Immature natural killer cell (primary cell): ENCODE results near the gene CPNE4. TPM values are rescaled to one million over a fixed set of nuclear protein-coding genes. Genes with fewer than 3 reads are reported as not detected.
"Not testable (repeated sequence)": the region's sequence is repeated elsewhere in the genome, so short reads cannot be mapped to it uniquely, and the experiment has no call there.

ENCODE experiments used
- DNase-seq, 3 donors: peaks; one replicate each; pipeline ENCODE4 v3.0.0; 2022; ENCODE audit warnings: mixed read lengths in 1 of 3
- H3K27ac Mint-ChIP-seq, 6 donors: one replicate each; pipeline ENCODE4 v1.8.0; 2020; ENCODE audit warnings: mixed read lengths in 6 of 6, mild to moderate bottlenecking in 5 of 6, inconsistent platforms in 4 of 6, moderate library complexity in 3 of 6
- H3K27me3 Mint-ChIP-seq, 3 donors: one replicate each; pipeline ENCODE4 v1.8.0; 2020 to 2021; ENCODE audit warnings: low read depth in 3 of 3, mild to moderate bottlenecking in 3 of 3, mixed read lengths in 3 of 3, moderate library complexity in 3 of 3, inconsistent platforms in 1 of 3
- H3K36me3 Mint-ChIP-seq, 3 donors: one replicate each; pipeline ENCODE4 v1.8.0; 2020; ENCODE audit warnings: mixed read lengths in 3 of 3, inconsistent platforms in 2 of 3, mild to moderate bottlenecking in 2 of 3
- H3K4me1 Mint-ChIP-seq, 2 donors: one replicate each; pipeline ENCODE4 v1.8.0; 2020; ENCODE audit warnings: inconsistent platforms in 2 of 2, mild to moderate bottlenecking in 2 of 2, mixed read lengths in 2 of 2, moderate library complexity in 1 of 2
- H3K4me3 Mint-ChIP-seq, 5 donors: one replicate each; pipeline ENCODE4 v1.8.0; 2020; ENCODE audit warnings: mild to moderate bottlenecking in 5 of 5, mixed read lengths in 5 of 5, inconsistent platforms in 3 of 5, moderate library complexity in 3 of 5
- H3K9me3 Mint-ChIP-seq, 6 donors: one replicate each; pipeline ENCODE4 v1.8.0; 2020; ENCODE audit warnings: mild to moderate bottlenecking in 6 of 6, mixed read lengths in 6 of 6, inconsistent platforms in 4 of 6, moderate library complexity in 3 of 6
- polyA plus RNA-seq, 3 donors: library from polyadenylated mRNA; unstranded; fragments of 300-500 nt; fragmentation: Illumina TruSeq; gene quantifications; one replicate each; pipeline ENCODE4 v1.2.3, GENCODE V29; 2021

The CPNE4 gene
- not detected for polyA plus RNA-seq

DNA sequence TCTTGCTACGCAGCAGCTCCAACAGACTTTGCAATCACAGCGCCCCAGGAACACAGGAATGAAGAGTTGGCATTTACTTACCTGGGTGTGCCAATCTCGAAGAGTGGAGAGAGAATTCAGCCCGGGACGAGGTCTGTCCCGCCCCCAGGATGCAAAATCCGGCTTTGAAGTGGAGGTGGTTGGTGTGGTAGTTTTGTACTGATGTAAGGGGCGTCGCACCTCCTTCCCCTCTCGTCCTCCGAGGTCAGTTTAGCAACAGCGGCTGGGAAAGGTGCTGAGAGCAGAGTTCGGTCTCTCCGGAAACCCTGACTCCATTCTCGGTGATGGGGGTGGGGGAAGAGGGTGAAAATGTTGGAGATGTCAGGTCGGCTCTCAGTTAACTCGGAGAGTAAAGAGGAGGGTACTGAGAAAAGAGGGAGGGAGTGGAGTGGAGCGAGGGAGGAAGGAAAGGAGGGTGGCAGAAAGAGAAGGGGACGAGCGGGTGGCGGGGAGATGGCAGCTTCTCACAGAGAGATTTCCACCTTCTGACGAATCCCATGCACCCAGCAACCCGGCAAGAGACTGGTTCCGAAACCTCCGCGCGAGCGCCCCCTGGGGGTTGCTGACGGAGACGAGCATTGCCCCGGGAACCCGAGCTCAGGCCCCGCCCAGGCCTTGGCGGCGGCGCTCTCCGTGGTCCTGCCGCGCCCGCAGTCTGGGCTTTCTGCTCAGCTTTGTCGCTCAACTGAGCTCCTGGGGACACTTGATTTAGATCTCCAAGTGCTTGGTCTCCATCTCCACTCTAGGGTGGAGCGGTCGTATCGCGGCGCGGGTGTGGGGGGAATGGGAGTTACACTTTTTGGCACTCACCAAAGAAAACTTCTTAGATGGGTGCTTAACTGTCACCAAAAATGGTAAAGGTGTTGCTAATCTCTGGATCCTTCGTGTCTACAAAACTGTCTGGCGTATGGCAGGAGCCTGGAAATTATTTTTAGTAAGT lies at the start of gene CPNE4:
Gene CPNE4 (minus strand): TSS at position 529 of the 979 bp plus-strand sequence.
- no peak within 1 kb of the TSS for H3K27ac Mint-ChIP-seq
- peak; percentile 3 to 35 (median 26) for DNase-seq

DNA sequence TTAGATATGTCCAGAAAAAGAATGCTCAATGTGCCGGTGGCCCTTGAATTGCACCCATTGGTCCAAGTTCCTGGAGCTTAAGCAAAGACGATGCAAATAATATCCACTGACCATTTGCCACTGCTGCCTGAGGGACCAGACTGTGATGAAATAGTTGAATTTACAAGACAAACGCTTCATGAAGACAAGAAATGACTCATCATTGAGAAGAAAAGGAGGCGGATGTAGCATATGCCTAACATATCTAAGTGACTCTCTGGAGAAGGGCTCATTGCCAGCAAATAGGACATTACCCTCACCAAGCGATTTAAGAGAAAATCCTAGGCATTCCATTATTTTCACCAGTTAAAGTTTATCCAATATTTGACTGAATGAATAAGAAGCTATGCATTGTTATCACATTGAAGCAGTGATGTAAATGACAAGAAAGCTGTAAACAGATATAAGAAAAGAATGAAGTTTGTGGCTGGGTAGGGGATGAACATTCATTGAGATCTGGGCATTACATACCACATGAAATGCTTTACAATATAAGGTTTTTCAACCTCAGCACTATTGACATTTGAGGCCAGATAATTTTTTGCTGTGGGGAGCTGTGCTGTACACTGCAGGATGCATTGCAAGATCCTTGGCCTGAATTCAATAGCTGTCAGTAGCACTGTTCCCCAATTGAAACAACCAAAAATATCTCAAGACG lies 48.9 kb upstream of the CPNE4 start:
- peaks cover 0 to 17% (median 2%) of the 10 kb centered on the region in 6 donors for H3K9me3 Mint-ChIP-seq

More for the DNA sequence above, at the start of gene CPNE4:
- H3K36me3 Mint-ChIP-seq = peaks cover 0 to 3% (median 3%) of the 10 kb centered on the region in 3 donors
- peak within 1 kb of the TSS in 1 of 5 donors; percentile 54 for H3K4me3 Mint-ChIP-seq
- peaks cover 2 to 7% of the 10 kb centered on the region in 2 donors for H3K4me1 Mint-ChIP-seq
- peaks cover 9 to 44% (median 21%) of the 10 kb centered on the region in 3 donors for H3K27me3 Mint-ChIP-seq
- peaks cover 2 to 26% (median 6%) of the 10 kb centered on the region in 6 donors for H3K9me3 Mint-ChIP-seq

DNA sequence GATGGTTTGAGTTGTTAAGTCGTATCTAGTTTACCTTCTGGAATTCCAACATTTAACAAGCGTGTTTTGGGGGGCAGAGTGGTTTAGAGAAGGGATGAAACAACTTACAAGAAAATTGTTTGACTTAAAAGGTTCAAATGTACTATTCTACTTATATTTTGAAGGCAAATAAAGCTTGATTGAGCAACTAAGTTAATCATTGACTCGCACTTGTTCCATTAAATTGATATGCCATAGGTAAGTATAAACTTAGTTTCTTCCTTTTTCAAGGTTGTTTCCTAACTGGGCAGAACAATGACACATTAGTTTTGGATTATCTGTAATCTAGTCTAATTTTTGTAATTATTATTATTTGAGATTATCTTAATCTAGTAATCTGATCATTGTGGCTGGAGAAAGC lies 48.3 kb upstream of the CPNE4 start:
- no peaks in the 10 kb centered on the region for H3K36me3 Mint-ChIP-seq
- H3K27me3 Mint-ChIP-seq = peaks cover 0 to 2% (median 0%) of the 10 kb centered on the region in 3 donors
- H3K27ac Mint-ChIP-seq = no peak overlapping the region
- no peaks in the 10 kb centered on the region for H3K4me1 Mint-ChIP-seq
- no peak for DNase-seq
- H3K4me3 Mint-ChIP-seq = no peak overlapping the region
- H3K9me3 Mint-ChIP-seq = peaks cover 0 to 17% (median 2%) of the 10 kb centered on the region in 6 donors

More for the DNA sequence above, 48.9 kb upstream of the CPNE4 start:
- Mint-ChIP-seq H3K4me1 (no peaks in the 10 kb centered on the region), H3K27me3 (peaks cover 0 to 2% (median 0%) of the 10 kb centered on the region in 3 donors), H3K36me3 (no peaks in the 10 kb centered on the region), H3K4me3 (no peak overlapping the region), H3K27ac (no peak overlapping the region)
- DNase-seq = no peak

DNA sequence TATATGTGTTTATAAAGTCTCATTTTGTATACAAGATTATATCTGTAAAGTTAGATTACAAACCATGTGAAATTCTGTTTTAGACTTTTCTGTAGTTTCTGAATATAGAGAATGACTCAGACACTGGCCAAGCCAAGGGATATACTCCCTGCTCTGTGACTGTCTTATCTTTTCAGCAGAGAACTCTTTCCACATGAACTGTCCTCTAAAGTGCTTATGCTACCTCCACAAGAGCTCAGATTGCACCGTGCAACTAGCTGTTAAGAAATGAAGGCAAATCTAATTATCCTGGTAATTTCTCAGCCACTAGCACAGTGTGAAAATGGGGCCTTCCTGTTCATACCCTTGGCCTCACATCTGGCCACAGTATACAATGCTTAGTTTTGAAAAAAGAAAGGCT lies 44.3 kb upstream of the CPNE4 start:
- no peaks in the 10 kb centered on the region for H3K4me1 Mint-ChIP-seq
- peaks cover 0 to 1% (median 0%) of the 10 kb centered on the region in 3 donors for H3K27me3 Mint-ChIP-seq
- no peak overlapping the region for H3K4me3 Mint-ChIP-seq
- H3K36me3 Mint-ChIP-seq = no peaks in the 10 kb centered on the region
- peaks cover 0 to 17% (median 0%) of the 10 kb centered on the region in 6 donors for H3K9me3 Mint-ChIP-seq
- no peak overlapping the region for H3K27ac Mint-ChIP-seq
- DNase-seq = no peak

DNA sequence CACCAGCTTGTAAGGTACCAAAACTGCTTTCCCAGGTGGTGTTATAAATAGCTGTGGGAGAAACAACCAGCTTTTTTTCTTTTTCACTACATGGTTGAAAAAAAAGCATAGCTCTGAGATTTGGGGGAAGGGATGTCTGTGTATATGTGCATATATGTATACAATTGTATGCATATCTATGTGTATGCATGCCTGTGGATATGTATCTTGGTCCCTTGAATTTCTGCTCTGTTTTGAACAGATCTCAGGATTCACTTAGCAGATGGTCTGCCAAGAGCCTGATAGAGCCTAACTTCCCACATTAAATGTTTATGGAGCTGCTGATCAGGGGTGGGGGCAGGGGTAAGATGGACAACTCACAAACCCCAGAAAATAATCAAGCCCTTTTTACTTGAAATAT lies 39.0 kb upstream of the CPNE4 start:
- peaks cover 0 to 4% (median 0%) of the 10 kb centered on the region in 3 donors for H3K27me3 Mint-ChIP-seq
- no peaks in the 10 kb centered on the region for H3K4me1 Mint-ChIP-seq
- no peak for DNase-seq
- no peak overlapping the region for H3K4me3 Mint-ChIP-seq
- H3K36me3 Mint-ChIP-seq = no peaks in the 10 kb centered on the region
- no peak overlapping the region for H3K27ac Mint-ChIP-seq
- H3K9me3 Mint-ChIP-seq = no peaks in the 10 kb centered on the region

DNA sequence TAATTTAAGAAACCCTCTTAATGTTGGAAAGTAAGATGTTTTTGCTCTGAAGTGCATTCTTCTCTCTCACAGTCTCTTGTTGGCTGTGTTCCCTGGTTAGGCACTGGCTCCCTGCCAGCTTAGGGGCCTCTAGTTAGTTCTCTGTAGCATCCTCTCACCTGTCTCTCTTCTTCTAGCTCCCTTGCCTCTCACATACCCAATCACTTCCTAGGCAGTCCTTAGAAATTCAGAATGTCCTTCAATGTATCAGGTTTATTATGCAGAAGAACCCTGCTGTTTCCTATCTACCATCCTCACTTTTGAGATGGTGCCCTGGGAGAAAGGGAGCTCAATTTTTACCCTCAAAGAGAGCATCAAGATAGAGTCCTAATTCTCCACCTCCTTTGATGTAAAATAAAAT lies 36.2 kb upstream of the CPNE4 start:
- Mint-ChIP-seq H3K9me3 (no peaks in the 10 kb centered on the region), H3K27ac (no peak overlapping the region), H3K27me3 (peaks cover 0 to 7% (median 0%) of the 10 kb centered on the region in 3 donors), H3K36me3 (no peaks in the 10 kb centered on the region), H3K4me1 (no peaks in the 10 kb centered on the region), H3K4me3 (no peak overlapping the region)
- DNase-seq = no peak

DNA sequence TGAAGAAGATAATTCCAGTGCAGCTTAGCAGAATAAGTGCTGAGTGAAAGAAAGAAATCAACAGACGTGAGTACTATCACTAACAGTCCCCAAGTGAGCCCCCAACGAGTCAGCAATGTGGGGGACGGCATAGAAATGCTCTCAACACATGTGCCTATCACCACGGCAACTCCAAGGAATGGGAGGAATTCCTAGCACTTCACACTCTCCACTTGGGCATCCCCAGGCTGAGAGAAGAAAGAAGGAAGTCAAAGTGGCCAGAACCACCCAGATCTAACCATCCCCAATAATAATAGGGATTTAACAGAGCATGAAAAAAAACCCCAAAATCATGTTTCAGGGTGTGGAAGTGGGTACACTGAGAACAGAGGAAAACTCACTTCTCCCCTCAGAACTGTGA lies 29.3 kb upstream of the CPNE4 start:
- H3K27ac Mint-ChIP-seq = no peak overlapping the region
- H3K9me3 Mint-ChIP-seq = peaks cover 0 to 9% (median 0%) of the 10 kb centered on the region in 6 donors
- H3K4me3 Mint-ChIP-seq = no peak overlapping the region
- no peak for DNase-seq
- peaks cover 0 to 5% (median 0%) of the 10 kb centered on the region in 3 donors for H3K27me3 Mint-ChIP-seq
- no peaks in the 10 kb centered on the region for H3K36me3 Mint-ChIP-seq
- no peaks in the 10 kb centered on the region for H3K4me1 Mint-ChIP-seq

DNA sequence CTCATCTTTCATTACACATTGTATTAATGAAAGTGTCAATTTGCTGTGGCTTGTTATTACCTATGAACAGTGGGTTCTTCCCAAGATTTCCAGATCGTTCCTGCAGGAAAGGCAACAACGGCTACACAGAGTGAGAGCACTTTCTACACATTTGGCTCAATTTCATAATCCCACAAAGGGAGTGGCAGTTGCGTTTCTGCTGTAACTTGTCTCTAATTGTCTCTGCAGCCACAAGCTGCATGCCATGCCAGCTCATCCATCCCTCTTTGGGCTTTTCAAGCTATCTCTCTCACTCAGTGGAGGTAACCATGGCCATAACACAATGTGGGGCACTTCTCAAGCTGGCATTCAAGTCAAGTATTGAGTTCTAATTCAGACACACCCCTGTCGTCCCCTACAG lies 27.7 kb upstream of the CPNE4 start:
- Mint-ChIP-seq H3K4me1 (no peaks in the 10 kb centered on the region), H3K27ac (no peak overlapping the region), H3K36me3 (no peaks in the 10 kb centered on the region), H3K9me3 (peaks cover 0 to 9% (median 0%) of the 10 kb centered on the region in 6 donors), H3K4me3 (no peak overlapping the region), H3K27me3 (peaks cover 0 to 5% (median 0%) of the 10 kb centered on the region in 3 donors)
- no peak for DNase-seq

DNA sequence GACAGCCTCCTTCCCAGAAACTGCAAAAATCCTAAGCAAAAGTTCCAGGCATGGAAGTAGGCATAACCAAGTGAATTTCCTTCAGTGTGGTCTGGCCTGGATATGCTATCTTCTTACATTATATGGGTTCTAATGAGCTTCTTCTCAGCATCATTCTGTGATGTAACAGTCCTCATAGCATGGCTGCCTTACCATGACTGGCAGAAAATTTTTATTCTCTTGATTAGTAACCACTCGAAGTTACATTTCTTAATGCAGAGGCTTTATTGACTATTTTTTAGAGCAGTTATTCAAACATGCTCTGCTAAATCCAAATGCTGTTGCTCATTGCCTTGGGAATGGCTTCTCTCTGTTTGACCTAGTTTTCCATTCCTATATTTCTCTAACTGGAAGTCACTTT lies 21.1 kb upstream of the CPNE4 start:
- Mint-ChIP-seq H3K27ac (no peak overlapping the region), H3K27me3 (no peaks in the 10 kb centered on the region), H3K4me3 (no peak overlapping the region)

DNA sequence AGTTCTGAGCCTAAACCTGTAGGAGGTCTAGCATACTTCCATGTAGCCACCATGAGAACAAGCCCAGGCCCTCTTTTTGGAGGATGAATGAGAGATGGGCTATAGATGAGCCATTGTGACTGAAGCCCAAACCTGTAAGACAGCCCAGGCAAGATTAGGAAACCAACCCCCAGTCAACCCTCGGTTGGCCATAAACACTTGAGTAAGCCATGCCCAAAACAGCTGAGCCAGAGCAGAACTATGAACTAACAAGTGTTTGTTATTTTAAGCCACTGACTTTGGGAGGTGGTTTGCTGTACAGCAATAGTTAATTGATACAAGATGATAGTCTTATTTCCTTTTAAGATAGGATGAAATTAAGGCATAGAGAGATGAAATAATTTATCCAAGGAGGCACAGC lies 12.4 kb upstream of the CPNE4 start:
- peaks cover 0 to 1% (median 0%) of the 10 kb centered on the region in 3 donors for H3K27me3 Mint-ChIP-seq
- H3K27ac Mint-ChIP-seq = no peak overlapping the region
- no peaks in the 10 kb centered on the region for H3K4me1 Mint-ChIP-seq
- no peaks in the 10 kb centered on the region for H3K36me3 Mint-ChIP-seq
- DNase-seq = no peak
- peaks cover 0 to 6% (median 0%) of the 10 kb centered on the region in 6 donors for H3K9me3 Mint-ChIP-seq
- no peak overlapping the region for H3K4me3 Mint-ChIP-seq

More for the DNA sequence above, 21.1 kb upstream of the CPNE4 start:
- Mint-ChIP-seq H3K36me3 (no peaks in the 10 kb centered on the region), H3K9me3 (peaks cover 0 to 6% (median under 1%) of the 10 kb centered on the region in 6 donors), H3K4me1 (no peaks in the 10 kb centered on the region)
- no peak for DNase-seq

DNA sequence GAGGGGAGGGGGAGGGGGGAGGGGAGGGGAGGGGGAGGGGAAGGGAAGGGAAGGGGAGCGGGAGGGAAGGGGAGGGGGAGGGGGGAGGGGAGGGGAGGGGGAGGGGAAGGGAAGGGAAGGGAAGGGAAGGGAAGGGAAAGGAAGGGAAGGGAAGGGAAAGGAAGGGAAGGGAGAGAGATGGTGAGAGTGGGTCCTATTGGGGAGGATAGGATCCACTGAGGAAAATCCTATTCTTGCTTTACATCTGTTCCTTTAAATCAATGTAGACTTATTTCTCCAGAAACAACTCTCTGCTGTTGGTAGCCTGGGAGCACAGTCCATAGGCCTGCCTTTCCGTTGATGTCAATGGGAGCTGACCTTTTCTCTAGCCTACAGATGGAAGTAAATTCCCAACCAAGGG lies 10.1 kb upstream of the CPNE4 start:
- H3K9me3 Mint-ChIP-seq, DNase-seq, H3K27me3 Mint-ChIP-seq, H3K36me3 Mint-ChIP-seq, H3K4me1 Mint-ChIP-seq, H3K4me3 Mint-ChIP-seq, H3K27ac Mint-ChIP-seq: not testable (repeated sequence)

DNA sequence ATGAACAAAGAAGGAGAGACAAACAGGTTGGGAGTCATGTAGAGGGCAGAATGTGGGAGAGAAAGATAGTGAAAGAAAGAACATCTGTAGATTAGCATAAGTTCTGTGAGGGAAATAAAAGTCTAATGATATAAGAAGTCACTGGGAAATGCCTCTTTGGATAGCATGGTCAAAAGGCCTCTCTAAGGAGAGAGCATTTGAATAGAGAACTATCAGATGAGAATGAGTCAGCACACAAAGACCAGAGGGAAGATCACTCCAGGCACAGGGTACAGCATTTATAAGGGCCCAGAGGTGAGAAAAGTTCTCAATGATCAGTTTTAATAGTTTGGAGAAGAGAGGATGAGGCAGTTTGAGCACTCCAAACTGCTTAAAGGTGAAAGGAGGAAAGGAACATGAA lies 7.9 kb upstream of the CPNE4 start:
- no peak overlapping the region for H3K4me3 Mint-ChIP-seq
- no peak for DNase-seq
- H3K27ac Mint-ChIP-seq = no peak overlapping the region
- no peaks in the 10 kb centered on the region for H3K36me3 Mint-ChIP-seq
- H3K9me3 Mint-ChIP-seq = peaks cover 0 to 2% (median 0%) of the 10 kb centered on the region in 6 donors
- H3K4me1 Mint-ChIP-seq = no peaks in the 10 kb centered on the region
- H3K27me3 Mint-ChIP-seq = peaks cover 0 to 6% (median 4%) of the 10 kb centered on the region in 3 donors

DNA sequence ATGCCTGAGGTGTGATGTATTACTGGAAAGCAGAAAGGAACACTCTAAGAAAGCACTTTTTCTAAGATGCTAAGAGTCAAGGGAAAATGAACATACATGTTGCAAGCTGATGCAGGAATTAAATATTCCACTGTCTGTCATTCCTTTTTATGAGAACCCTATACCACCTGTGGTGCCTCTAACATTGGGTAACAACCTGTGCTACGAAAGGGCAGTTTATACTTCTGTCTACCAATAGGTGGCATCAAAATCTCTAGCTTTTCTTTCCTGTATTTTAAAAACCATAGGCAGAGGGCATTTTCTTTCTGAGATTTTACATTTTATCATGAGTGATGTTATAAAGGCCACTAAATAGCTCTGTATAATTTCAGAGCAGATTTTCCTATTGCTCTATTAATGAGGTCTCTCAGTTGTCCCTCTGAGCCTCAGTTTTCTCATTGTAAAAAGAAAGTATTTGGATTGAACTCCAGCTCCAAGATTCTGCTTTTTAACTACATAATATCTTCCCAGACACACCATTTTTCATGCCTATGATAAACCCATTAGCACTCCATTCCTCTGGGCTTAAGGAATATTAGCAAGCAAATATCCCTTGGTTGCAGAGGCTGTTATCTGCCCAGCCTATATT lies 3.5 kb upstream of the CPNE4 start:
- no peak overlapping the region for H3K27ac Mint-ChIP-seq
- peaks cover 2 to 7% of the 10 kb centered on the region in 2 donors for H3K4me1 Mint-ChIP-seq
- H3K27me3 Mint-ChIP-seq = peaks cover 3 to 37% (median 15%) of the 10 kb centered on the region in 3 donors
- H3K4me3 Mint-ChIP-seq = no peak overlapping the region
- peaks cover 2 to 18% (median 6%) of the 10 kb centered on the region in 6 donors for H3K9me3 Mint-ChIP-seq
- H3K36me3 Mint-ChIP-seq = peaks cover 0 to 3% (median 3%) of the 10 kb centered on the region in 3 donors
- DNase-seq = no peak
